ENCODE measurements around the gene SKIC2.
A peak's percentile ranks its signal among the peaks of the same experiment; 100 is the strongest.
"Not testable (repeated sequence)": the region's sequence is repeated elsewhere in the genome, so short reads cannot be mapped to it uniquely, and the experiment has no call there.

SKIC2 gene

GRCh38 chr6:31979238-31979898 lies 20.4 kb downstream of the SKIC2 start:
- H3K27ac ChIP-seq (ENCODE audit: extremely low read depth, low read depth, low read length) = no peak overlapping the region
- peaks cover 0 to 19% of the 10 kb centered on the region in 2 experiments; a peak in 2 of 3 replicates for H3K36me3 ChIP-seq (ENCODE audit: control insufficient read depth in 2 of 2, insufficient read depth in 1 of 2, low read length in 2 of 2)
- TF ChIP-seq ZNF560 (tag by site-specific recombination; IDR thresholded peaks at IDR 0.05; ENCODE audit: borderline replicate concordance) = no peak
- TF ChIP-seq ZNF513 (tag by site-specific recombination; IDR thresholded peaks at IDR 0.05) = peak; percentile 59
- H3K4me3 ChIP-seq (ENCODE audit: low read depth, low read length) = no peak overlapping the region
- POLR2A ChIA-PET = interaction anchor here (1.1 to 1.7 kb wide), 3 partner anchors 8 to 164 kb away, joined by 3 to 5 read pairs (median 4); partner anchors contain the start of genes DXO, HSPA1A, HSPA1B and HSPA1L
- CTCF ChIA-PET = interaction anchor here (0.6 to 0.8 kb wide), 2 partner anchors 27 to 1092 kb away, joined by 3 read pairs; no protein-coding TSS in a partner anchor
- no peaks in the 10 kb centered on the region for H3K9me3 ChIP-seq (ENCODE audit: control insufficient read depth, insufficient read depth, low read depth, low read length)
- no peaks in the 10 kb centered on the region for H3K4me1 ChIP-seq (ENCODE audit: control insufficient read depth, insufficient read depth, low read length)

- not testable (repeated sequence) for H3K4me3 ChIP-seq (ENCODE audit: low read depth, low read length); H3K27ac ChIP-seq (ENCODE audit: extremely low read depth, low read depth, low read length); H3K4me1 ChIP-seq (ENCODE audit: control insufficient read depth, insufficient read depth, low read length); H3K9me3 ChIP-seq (ENCODE audit: control insufficient read depth, insufficient read depth, low read depth, low read length)
- ChIA-PET POLR2A (interaction anchor here (1.1 to 1.7 kb wide), 3 partner anchors 9 to 165 kb away, joined by 3 to 5 read pairs (median 4); partner anchors contain the start of genes DXO, HSPA1A, HSPA1B and HSPA1L), CTCF (interaction anchor here (0.6 to 0.8 kb wide), 2 partner anchors 28 to 1093 kb away, joined by 3 read pairs; no protein-coding TSS in a partner anchor)
- peaks cover 0 to 16% of the 10 kb centered on the region in 2 experiments; a peak in 1 of 3 replicates for H3K36me3 ChIP-seq (ENCODE audit: control insufficient read depth in 2 of 2, insufficient read depth in 1 of 2, low read length in 2 of 2)
Measured at GRCh38 chr6:31980195-31980876, 21.4 kb downstream of the SKIC2 start.

GRCh38 chr6:31980998-31981397 lies 22.0 kb downstream of the SKIC2 start:
- CTCF ChIA-PET; H3K9me3 ChIP-seq (ENCODE audit: control insufficient read depth, insufficient read depth, low read depth, low read length); H3K27ac ChIP-seq (ENCODE audit: extremely low read depth, low read depth, low read length); H3K4me3 ChIP-seq (ENCODE audit: low read depth, low read length); H3K4me1 ChIP-seq (ENCODE audit: control insufficient read depth, insufficient read depth, low read length): not testable (repeated sequence)
- POLR2A ChIA-PET = interaction anchor here (1.4 kb wide), 1 partner anchor 9 kb away, joined by 5 read pairs; the partner anchor contains the start of gene DXO
- peaks cover 0 to 16% of the 10 kb centered on the region in 2 experiments; a peak in 1 of 3 replicates for H3K36me3 ChIP-seq (ENCODE audit: control insufficient read depth in 2 of 2, insufficient read depth in 1 of 2, low read length in 2 of 2)

GRCh38 chr6:31981744-31982143 lies 22.8 kb downstream of the SKIC2 start, which contains the start of gene C4A:
C4A (plus strand) TSS chr6:31982057; CDS start chr6:31982108, 51 bp downstream.
- H3K36me3 ChIP-seq (ENCODE audit: control insufficient read depth in 2 of 2, insufficient read depth in 1 of 2, low read length in 2 of 2) = peaks cover 0 to 16% of the 10 kb centered on the region in 2 experiments; a peak in 1 of 3 replicates
- CTCF ChIA-PET; H3K27ac ChIP-seq (ENCODE audit: extremely low read depth, low read depth, low read length): not testable (repeated sequence)

GRCh38 chr6:31989363-31989762 lies 30.4 kb downstream of the SKIC2 start:
- H3K9me3 ChIP-seq (ENCODE audit: control insufficient read depth, insufficient read depth, low read depth, low read length); CTCF ChIA-PET; H3K36me3 ChIP-seq (ENCODE audit: control insufficient read depth in 2 of 2, insufficient read depth in 1 of 2, low read length in 2 of 2); POLR2A ChIA-PET; H3K4me3 ChIP-seq (ENCODE audit: low read depth, low read length); H3K27ac ChIP-seq (ENCODE audit: extremely low read depth, low read depth, low read length); H3K4me1 ChIP-seq (ENCODE audit: control insufficient read depth, insufficient read depth, low read length): not testable (repeated sequence)

More at GRCh38 chr6:31981744-31982143, 22.8 kb downstream of the SKIC2 start, which contains the start of gene C4A:
- H3K4me1 ChIP-seq (ENCODE audit: control insufficient read depth, insufficient read depth, low read length); H3K9me3 ChIP-seq (ENCODE audit: control insufficient read depth, insufficient read depth, low read depth, low read length); POLR2A ChIA-PET; H3K4me3 ChIP-seq (ENCODE audit: low read depth, low read length): not testable (repeated sequence)

GRCh38 chr6:31994421-31994820 lies 35.4 kb downstream of the SKIC2 start:
- POLR2A ChIA-PET; H3K4me3 ChIP-seq (ENCODE audit: low read depth, low read length); H3K36me3 ChIP-seq (ENCODE audit: control insufficient read depth in 2 of 2, insufficient read depth in 1 of 2, low read length in 2 of 2); H3K27ac ChIP-seq (ENCODE audit: extremely low read depth, low read depth, low read length); H3K9me3 ChIP-seq (ENCODE audit: control insufficient read depth, insufficient read depth, low read depth, low read length); H3K4me1 ChIP-seq (ENCODE audit: control insufficient read depth, insufficient read depth, low read length); CTCF ChIA-PET: not testable (repeated sequence)

GRCh38 chr6:31996385-31996784 lies 37.4 kb downstream of the SKIC2 start:
- POLR2A ChIA-PET; H3K36me3 ChIP-seq (ENCODE audit: control insufficient read depth in 2 of 2, insufficient read depth in 1 of 2, low read length in 2 of 2); H3K4me1 ChIP-seq (ENCODE audit: control insufficient read depth, insufficient read depth, low read length); H3K27ac ChIP-seq (ENCODE audit: extremely low read depth, low read depth, low read length); CTCF ChIA-PET; H3K9me3 ChIP-seq (ENCODE audit: control insufficient read depth, insufficient read depth, low read depth, low read length); H3K4me3 ChIP-seq (ENCODE audit: low read depth, low read length): not testable (repeated sequence)

GRCh38 chr6:32002546-32003268 lies 43.7 kb downstream of the SKIC2 start:
- CTCF ChIA-PET; H3K4me1 ChIP-seq (ENCODE audit: control insufficient read depth, insufficient read depth, low read length); POLR2A ChIA-PET: not testable (repeated sequence)

GRCh38 chr6:32003301-32003700 lies 44.3 kb downstream of the SKIC2 start:
- H3K9me3 ChIP-seq (ENCODE audit: control insufficient read depth, insufficient read depth, low read depth, low read length); POLR2A ChIA-PET; CTCF ChIA-PET; H3K4me1 ChIP-seq (ENCODE audit: control insufficient read depth, insufficient read depth, low read length); H3K4me3 ChIP-seq (ENCODE audit: low read depth, low read length); H3K27ac ChIP-seq (ENCODE audit: extremely low read depth, low read depth, low read length); H3K36me3 ChIP-seq (ENCODE audit: control insufficient read depth in 2 of 2, insufficient read depth in 1 of 2, low read length in 2 of 2): not testable (repeated sequence)

More at GRCh38 chr6:32002546-32003268, 43.7 kb downstream of the SKIC2 start:
- H3K4me3 ChIP-seq (ENCODE audit: low read depth, low read length); H3K9me3 ChIP-seq (ENCODE audit: control insufficient read depth, insufficient read depth, low read depth, low read length); H3K36me3 ChIP-seq (ENCODE audit: control insufficient read depth in 2 of 2, insufficient read depth in 1 of 2, low read length in 2 of 2); H3K27ac ChIP-seq (ENCODE audit: extremely low read depth, low read depth, low read length): not testable (repeated sequence)

All from HEK293 (cell line).